Kidney tubule cell (primary cell): ENCODE results near the gene PACS2.
A peak's percentile ranks its signal among the peaks of the same experiment; 100 is the strongest.
"Not testable (repeated sequence)": the region's sequence is repeated elsewhere in the genome, so short reads cannot be mapped to it uniquely, and the experiment has no call there.

ENCODE experiments used
- DNase-seq: peaks from one replicate; pipeline ENCODE4 v3.0.0-alpha.2; 2018; ENCODE audit warnings: low spot score

Gene PACS2

DNA sequence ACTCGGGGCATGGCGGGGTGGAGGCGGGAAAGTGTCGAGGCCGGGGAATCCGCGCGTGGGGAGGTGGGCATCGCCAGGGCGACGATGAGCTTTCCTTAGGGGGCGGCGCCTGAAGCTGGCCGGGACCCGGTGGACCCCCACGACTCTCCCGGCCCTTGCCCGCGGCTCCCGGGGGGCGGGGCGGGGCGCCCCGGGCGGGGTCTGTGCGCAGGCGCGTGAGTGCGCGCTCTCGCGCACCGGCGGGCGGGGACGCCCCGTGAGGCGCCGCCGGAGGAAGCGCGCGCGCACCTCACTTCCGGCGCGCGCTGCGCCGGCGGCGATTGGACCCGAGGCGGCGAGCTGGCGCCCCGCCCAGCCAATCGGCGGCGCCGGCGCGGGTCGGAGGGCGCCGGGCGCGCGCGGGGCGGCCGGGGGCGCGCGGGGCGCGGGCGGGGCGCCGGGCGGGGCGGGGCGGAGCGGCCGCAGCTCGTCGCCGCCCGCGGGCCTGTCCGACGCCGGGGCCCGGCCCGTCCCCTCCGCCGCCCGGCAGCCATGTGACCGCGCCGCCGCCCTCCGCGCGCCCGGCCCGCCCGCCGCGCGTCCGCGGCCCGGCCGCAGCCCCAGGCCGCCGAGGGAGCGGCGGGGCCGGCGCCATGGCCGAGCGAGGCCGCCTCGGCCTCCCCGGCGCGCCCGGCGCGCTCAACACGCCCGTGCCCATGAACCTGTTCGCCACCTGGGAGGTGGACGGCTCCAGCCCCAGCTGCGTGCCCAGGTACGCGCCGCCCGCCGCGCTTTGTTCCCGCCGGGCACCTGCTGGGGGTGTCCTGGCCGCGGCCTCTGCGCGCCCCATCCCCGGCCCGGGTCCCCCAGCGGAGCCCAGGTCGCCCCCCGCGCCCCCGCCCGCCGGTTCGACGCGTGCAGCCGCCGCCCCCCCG, at the start of gene PACS2:
Gene PACS2, plus strand, starts transcription at position 462 of the 914 bp plus-strand sequence. Its CDS starts 171 bp downstream, at position 633.
- DNase-seq: peak; percentile 93

GRCh38 chr14:105267820-105268548, 46.6 kb upstream of the PACS2 start:
- no peak for DNase-seq

DNA sequence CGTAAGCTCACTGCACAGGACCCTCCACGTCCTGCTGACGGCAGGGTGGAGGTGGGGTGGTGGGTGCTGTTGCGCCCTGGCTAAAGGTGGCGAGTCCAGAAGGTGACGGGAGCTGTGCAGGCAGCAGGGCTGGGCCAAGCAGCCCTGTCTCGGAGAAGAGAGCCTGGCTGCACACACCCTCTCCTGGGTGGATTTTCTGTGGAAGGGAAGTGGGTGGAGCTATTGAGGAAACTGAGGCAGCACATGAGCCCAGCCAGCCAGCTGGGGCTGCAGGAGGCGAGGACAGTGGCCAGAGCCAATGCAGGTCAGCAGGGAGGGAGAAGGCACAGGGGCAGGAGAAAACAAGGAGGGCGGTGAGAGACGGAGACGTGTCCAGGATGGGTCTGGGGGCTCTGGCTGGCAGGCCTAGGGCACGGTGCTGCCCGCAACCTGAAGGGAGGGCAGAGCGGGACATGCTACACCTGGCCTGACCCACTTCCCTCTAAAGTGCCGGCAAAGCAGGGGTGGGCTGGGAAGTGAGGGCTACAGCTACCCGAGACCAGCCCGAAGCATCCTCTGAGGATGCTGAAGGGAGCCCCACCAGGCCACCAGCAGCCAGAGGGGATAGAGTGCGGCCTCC, 45.7 kb upstream of the PACS2 start:
- DNase-seq: no peak

DNA sequence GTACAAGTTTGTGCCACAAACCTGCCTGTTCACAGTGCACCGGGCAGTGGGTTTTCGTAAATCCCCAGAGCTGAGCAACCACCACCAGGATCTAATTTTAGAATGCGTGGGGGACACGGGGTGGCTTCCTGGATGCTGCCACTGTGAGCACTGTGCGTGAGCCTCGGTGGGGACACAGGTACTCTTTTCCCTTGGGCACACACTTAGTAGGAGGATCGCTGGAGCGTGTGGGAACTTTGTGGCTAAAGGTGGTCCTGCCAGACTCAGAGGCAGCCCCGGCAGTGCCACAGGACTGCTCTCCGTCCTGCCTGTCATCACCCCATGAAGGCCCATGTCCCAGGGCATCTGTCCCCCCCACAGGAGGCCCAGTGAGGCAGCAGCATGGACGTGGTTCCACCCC, 45.1 kb upstream of the PACS2 start:
- DNase-seq: no peak

- DNase-seq: no peak
Measured at GRCh38 chr14:105271224-105271890, 43.2 kb upstream of the PACS2 start.

- DNase-seq: no peak
Measured at GRCh38 chr14:105272623-105273022, 41.9 kb upstream of the PACS2 start.

DNA sequence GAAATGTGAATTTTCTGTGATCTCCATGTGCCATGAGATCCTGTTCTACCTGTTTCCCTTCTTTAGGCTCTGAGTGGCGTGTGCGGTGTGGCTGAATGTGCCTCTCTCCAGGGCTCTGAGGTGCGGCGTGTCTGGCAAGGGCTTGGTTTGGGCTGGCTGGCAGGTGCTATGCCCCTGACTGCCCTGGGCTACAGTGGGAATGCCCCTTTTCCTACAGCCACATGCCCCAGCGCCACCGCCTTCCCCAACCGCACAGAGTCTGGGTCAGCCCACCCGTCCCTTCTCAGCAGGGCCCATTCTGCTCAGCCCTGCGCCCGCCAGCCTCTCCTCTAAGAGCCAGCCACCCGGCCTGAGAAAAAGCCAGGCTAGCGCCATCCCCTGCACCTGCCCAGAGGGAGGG, 41.5 kb upstream of the PACS2 start:
- peak; percentile 6 for DNase-seq

GRCh38 chr14:105274637-105275036, 39.9 kb upstream of the PACS2 start:
- DNase-seq: no peak

GRCh38 chr14:105275267-105275946, 39.1 kb upstream of the PACS2 start:
- no peak for DNase-seq

DNA sequence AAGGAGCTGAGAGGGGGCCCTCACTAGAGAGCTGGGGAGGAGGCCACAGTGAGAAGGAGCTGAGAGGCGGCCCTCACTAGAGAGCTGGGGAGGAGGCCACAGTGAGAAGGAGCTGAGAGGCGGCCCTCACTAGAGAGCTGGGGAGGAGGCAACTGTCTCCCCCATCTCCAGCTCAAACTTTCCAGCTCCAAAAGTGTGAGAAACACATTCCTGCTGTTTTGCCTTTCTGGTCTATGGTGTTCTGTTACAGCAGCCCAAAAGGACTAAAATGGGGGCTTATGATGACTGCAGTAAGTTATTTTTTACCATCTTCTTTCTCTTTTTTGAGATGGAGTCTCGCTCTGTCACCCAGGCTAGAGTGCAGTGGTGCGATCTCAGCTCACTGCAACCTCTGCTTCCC, 37.1 kb upstream of the PACS2 start:
- not testable (repeated sequence) for DNase-seq

DNA sequence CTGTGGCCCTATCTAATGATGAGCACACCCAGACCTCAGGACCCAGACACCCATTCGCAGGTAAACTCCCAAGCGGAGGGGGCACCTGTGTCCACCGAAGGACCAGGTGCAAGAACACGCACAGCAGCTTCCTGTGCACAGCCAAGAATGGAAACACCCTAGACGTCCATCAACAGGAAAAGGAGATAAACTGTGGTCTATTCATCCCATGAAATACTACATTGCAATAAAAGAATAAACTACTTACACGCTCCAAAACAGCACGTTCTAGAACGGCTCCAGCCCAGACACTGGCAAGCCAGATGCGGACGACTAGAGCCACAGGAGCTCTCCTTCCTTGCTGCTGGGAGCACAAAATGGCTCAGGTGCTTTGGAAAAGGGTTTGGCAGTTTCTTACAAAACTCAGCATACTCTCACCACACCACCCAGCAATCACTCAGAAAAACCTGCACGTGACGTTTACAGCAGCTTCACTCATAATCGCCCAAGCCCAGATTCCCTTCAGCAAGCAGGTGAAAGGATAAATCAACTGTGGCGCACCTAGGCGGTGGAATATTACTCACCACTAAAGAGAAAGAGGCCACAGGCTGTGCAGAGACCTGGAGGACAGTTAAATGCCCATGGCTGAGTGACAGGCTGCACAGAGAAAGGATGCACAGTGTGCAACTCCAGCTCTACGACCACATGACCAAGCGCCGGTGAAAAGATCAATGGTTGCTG, 34.7 kb upstream of the PACS2 start:
- DNase-seq: no peak

GRCh38 chr14:105280525-105280924, 34.0 kb upstream of the PACS2 start:
- DNase-seq: no peak

DNA sequence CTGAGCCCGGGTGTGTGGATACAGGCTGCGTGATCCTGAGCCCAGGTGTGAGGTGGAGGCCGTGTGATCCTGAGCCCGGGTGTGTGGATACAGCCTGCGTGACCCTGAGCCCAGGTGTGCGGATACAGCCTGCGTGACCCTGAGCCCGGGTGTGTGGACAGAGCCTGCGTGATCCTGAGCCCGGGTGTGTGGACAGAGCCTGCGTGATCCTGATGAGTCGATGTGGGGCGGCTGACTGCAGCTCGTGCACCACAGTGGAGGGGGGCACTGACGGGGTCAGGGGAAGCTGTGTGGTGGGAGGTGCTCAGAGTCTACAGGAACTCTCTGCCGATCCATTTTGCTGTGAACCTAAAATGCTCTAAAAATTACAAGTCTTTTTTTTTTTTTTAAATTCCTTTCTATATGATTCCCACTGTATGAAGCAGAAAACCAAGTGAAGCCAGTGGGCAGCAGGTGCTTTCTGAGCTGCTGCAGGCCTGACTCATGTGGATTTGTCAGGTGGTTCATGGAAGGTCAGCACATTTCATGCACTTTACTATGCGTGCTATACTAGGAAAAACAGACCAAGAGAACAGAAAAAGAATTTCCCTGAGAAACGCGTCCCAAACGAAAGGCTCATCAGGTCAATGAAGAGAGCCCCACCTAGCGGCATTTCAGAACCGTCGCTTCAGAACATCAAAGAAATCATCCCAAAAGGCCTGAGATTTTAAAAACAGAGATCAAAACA, 33.0 kb upstream of the PACS2 start:
- DNase-seq: peak; percentile 82

DNA sequence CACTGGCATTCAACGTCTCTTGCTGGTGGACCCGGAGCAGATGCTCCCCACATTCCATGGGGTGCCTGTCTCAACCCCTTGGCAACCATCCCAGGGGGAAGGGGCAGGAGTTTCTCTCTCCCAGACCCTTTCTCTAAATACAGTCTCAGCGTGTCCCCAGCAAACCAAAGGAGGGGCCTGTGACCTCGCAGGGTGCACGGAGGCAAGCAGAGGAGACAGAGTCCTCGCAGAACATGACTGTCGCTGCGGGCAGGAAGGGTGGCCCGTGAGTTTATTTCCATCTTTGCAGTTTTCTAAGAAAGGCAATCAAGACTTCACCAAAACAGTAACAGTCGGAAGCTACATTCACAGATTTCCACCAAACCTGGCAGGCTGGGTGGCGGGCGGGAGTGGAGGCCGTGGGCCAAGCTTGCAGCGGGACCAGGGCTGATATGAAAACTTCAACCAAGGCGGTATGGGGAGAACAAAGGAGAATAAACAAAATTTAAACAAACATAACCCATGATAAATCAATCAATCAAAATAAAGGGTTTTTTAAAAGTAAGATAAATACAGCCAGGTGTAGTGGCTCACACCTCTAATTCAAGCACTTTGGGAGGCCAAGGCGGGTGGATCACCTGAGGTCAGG, 32.3 kb upstream of the PACS2 start:
- DNase-seq: no peak

GRCh38 chr14:105283028-105283427, 31.5 kb upstream of the PACS2 start:
- DNase-seq: no peak

- no peak for DNase-seq
Measured at GRCh38 chr14:105283899-105284298, 30.6 kb upstream of the PACS2 start.

DNA sequence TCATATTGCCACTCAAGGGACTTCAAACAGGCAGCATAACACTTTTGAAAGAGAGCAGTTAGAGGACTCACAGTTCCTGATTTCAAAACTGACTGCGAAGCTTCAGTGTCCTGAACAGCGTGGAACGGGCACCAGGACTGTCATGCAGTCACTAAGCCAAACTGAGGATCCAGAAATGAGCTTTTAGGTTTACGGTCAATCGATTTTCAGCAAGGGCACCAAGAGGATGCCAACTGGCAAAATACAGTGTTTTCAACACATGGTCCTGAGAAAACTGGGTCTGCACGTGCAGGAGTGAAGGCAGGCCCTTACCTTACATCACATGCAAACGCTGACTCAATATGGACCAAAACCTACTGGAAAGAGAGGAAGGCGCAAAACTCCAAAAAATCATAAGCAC, 29.4 kb upstream of the PACS2 start:
- no peak for DNase-seq

DNA sequence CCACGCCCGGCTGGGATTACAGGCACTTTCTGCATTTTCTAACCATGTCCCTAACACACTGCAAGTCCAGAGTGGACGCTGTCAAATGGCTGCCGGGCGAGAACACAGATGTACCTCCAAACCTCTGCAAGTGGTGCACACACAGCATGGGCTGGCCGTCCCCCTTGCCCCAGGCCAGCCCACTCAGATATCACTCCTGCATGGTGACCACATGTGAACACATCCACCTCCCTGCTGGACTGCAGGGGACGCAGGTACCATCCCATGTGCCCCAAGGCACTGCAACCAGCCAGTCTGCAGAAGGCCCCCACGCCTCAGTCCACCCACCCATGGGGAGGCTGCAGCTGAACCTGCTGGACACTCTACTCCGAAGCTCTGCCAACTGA, 27.8 kb upstream of the PACS2 start:
- no peak for DNase-seq

DNA sequence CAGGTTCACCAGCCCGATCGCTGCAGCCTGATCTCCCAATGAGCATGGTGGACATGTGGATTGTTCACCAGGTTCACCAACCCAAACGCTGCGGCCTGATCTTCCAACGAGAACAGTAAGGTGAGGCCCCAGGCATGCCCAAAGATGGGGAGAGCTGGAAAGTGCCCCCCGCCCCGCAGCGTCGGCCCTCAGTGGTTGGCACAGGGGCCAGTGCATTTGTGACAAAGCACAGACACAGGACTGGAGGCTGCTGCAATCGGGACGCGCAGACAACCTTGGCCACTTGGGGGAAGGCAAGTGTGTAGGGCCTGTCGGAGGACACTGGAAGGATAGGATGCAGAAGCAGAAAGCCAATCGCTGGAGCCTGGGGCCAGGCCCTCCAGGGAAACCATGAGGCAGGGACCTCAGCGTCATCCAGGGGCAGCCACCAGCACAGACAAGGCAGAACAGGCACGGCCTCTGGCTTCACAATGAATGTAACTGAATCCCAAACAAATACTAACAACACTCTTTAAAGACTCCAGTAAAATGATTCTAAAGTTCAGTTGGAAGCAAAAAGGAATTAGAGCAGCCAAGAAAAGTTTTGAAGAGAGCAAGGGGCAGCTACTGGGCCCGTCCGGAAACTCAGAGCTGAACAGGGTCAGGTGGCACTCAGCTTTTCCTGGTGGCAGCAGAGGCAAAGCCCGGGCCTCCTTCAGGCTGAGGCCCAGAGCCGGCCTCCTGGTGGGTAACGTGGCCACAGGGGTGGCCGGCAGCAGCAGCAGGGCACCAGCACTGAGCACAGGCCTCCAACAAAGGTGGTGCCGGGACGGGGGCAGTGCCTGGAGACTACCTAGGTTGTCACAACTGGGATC, 27.1 kb upstream of the PACS2 start:
- DNase-seq: no peak
